Activated T-cell treated with anti-CD3 and anti-CD28 coated beads for 24 hours (primary cell): ENCODE results near the gene SHANK2.

Source experiments
- DNase-seq: peaks from one replicate; pipeline ENCODE4 v3.0.0-alpha.2; 2020; ENCODE audit warnings: low read depth

SHANK2 gene

DNA sequence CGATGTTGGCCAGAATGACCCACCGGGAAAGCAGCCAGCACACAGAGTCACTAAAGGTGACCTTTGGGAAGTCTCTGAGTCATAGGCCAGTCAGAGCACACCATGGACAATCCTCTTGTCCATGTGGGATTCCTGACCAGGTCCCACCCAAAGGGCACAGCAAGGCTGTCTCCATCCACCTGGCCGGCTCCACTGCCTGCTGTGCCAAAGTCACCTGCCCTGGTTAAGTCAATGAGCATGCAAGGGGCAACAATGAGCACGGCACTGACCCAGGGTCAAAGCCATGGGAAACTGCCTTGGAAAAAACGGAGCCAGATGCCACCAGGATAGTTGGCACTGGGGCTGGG, 49.8 kb downstream of the SHANK2 start:
- no peak for DNase-seq
